ENCODE measurements around the gene ZMYM4.

ZMYM4 gene

DNA sequence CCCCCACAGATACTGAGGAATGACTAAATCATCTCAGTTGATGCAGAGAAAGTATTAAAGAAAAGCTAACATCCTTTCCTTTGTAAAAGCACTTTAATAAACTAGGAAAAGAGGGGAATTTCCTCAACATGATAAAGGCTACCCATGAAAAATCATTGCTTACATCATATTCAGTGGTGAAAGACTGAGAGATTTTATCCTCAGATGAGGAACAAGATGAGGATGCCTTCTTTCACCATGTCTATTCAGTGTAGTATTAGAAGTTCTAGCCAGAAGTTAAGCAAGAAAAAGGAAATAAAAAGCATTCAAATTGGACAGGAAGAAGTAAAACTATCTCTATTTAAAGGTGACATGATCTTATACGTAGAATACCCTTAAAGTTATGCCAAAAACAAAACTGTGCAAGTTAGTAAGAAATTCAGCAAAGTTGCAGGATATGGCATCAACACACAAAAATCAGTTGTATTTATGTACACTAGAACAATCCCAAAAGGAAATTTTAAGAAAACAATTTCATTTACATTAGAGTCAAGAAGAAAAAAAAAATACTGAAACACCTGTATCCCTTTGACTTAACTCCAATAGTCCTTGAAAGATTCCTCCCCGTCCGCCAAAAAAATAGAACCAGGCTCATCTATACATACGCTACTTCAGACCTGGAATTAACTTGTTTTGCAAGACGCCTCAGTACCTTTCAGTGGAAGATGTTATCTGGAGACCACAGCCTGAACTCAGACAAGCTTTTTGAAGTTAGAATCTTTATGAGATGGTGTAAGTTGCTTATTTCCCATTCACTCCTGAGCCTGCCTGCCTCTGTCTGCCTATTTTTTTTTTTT lies 17.5 kb downstream of the ZMYM4 start:
- TF ChIP-seq, protein P1, sequence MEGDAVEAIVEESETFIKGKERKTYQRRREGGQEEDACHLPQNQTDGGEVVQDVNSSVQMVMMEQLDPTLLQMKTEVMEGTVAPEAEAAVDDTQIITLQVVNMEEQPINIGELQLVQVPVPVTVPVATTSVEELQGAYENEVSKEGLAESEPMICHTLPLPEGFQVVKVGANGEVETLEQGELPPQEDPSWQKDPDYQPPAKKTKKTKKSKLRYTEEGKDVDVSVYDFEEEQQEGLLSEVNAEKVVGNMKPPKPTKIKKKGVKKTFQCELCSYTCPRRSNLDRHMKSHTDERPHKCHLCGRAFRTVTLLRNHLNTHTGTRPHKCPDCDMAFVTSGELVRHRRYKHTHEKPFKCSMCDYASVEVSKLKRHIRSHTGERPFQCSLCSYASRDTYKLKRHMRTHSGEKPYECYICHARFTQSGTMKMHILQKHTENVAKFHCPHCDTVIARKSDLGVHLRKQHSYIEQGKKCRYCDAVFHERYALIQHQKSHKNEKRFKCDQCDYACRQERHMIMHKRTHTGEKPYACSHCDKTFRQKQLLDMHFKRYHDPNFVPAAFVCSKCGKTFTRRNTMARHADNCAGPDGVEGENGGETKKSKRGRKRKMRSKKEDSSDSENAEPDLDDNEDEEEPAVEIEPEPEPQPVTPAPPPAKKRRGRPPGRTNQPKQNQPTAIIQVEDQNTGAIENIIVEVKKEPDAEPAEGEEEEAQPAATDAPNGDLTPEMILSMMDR (conservative IDR thresholded peaks at IDR 0.05; ENCODE audit: low read depth, low read length): no peak
- DNase-seq (ENCODE audit: low read depth): no peak
- no peak overlapping the region for H3K4me3 ChIP-seq (ENCODE audit: low read length)

DNA sequence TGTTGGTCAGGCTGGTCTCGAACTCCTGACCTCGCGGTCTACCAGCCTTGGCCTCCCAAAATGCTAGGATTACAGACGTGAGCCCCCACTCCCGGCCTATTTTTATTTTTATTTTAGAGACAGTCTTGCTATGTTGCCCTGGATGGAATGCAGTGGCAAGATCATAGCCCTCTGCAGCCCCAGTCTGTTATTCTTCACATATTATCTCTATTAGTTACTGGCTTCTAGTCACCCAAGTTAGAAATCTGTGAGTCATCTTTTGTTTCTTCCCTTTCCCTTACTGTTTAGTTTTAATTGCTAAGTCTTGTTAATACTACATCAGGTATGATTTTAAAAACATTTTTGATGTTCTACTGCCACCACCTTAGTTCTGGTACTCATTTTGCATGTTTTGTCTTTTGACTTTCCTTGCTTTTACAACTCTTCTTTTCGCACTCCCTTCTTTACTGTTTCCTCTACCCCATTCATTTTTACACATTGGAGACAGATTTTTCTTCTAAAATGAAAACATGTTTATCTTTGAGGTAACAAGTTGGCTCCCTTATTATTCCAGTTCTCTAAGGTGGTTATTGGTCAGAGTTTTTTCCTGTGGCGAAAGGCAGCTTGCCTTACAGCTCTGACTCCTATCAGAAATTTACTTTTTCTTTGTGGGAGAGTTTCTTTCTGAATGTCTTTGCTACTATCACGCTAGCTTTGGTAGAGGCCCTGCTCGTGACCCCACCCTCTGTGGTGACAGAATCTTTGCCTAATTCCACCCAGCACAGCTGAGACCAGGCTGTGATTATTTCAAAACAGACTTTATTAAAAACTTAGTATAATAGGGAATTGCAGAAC lies 19.5 kb downstream of the ZMYM4 start:
- no peak overlapping the region for H3K4me3 ChIP-seq (ENCODE audit: low read length)
- TF ChIP-seq, protein P1 (conservative IDR thresholded peaks at IDR 0.05; ENCODE audit: low read depth, low read length): no peak

DNA sequence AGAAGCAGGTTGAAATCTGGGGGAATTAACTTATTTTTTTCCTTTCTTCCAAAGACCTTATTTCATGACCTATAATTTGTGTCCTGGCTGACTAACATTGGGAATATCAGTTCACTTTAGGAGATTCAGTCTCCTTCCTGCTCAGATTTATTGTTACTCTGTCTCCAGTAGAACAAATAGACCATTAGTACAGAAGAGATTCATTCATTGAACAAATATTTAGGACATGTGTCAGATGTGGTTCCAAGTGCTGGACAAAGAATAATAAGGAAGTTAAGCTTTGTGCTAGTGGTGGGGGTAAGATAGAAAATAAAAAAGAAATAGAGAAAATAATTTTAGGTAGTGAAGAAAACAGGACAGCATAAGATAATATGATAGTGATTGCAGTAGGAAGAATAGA lies 20.3 kb downstream of the ZMYM4 start:
- DNase-seq (ENCODE audit: low read depth): no peak
- TF ChIP-seq, protein P1 (conservative IDR thresholded peaks at IDR 0.05; ENCODE audit: low read depth, low read length): no peak
- H3K4me3 ChIP-seq (ENCODE audit: low read length): no peak overlapping the region

More for the DNA sequence above, 19.5 kb downstream of the ZMYM4 start:
- DNase-seq (ENCODE audit: low read depth): peak; percentile 8

DNA sequence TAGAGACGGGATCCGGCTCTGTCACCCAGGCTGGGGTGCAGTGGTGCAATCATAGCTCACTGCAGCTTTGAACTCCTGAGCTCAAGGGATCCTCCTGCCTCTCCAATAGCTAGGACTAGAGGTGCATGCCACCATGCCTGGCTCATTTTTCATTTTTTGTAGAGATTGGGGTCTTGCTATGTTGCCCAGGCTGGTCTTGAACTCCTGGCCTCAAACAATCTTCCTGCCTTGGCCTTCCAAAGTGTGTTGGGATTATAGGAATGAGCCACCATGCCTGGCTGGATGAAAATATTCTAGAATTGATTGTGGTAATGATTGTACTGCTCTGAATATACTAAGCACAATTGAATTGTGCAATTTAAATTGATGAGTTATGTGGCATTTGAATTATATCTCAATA lies 21.9 kb downstream of the ZMYM4 start:
- TF ChIP-seq, protein P1 (conservative IDR thresholded peaks at IDR 0.05; ENCODE audit: low read depth, low read length): no peak
- no peak for DNase-seq (ENCODE audit: low read depth)
- H3K4me3 ChIP-seq (ENCODE audit: low read length): no peak overlapping the region

DNA sequence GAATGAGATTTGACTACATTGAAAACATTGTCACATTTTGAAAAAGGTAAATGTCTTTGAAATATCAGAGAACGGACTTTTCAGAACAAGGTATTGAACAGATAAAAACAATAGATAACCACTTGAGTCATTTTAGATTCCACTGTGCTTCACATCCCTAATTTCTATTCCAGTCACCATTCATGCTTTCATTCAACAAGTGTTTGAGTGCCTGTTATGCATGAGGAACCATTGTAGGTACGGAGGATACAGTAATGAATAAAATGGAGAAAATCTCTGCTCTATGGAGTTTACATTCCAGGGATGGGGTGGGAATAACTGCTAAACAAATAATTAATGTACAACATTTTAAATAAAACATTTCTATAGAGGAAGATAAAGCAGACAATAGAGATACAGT lies 26.3 kb downstream of the ZMYM4 start:
- DNase-seq (ENCODE audit: low read depth): no peak
- TF ChIP-seq, protein P1 (conservative IDR thresholded peaks at IDR 0.05; ENCODE audit: low read depth, low read length): no peak
- H3K4me3 ChIP-seq (ENCODE audit: low read length): no peak overlapping the region

DNA sequence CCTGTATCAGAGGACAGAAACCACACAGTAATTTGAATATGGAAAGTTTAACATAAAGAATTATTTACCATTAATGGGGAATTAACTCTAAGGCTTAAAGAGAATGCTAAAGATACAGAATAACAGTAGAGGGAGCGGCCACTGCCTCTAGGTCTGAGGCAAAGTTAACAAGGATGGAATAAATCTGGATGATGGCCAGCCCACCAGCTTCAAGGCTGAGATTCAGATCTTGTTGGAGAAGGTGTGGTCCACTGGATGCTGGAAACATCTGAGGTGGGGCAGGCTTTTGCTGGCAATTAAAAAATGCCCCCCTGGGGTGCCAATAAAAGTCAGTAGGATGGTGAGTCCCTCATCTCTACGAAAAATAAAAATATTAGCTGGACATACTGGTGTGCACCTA lies 29.4 kb downstream of the ZMYM4 start:
- DNase-seq (ENCODE audit: low read depth): no peak
- TF ChIP-seq, protein P1 (conservative IDR thresholded peaks at IDR 0.05; ENCODE audit: low read depth, low read length): no peak
- no peak overlapping the region for H3K4me3 ChIP-seq (ENCODE audit: low read length)

Measured in retinal pigment epithelial cell (primary cell).